HL-60 (cell line): ENCODE data around the gene MXD4.

Experiments
- CTCF ChIP-seq: IDR thresholded peaks from one replicate; pipeline ENCODE4 v1.5.1; 2011; ENCODE audit warnings: low read length, control low read depth, inconsistent platforms; ENCODE audit not compliant: insufficient read depth
- POLR2AphosphoS5 ChIP-seq: IDR thresholded peaks from 2 replicates; pipeline ENCODE4 v1.6.1; 2012; ENCODE audit warnings: low read depth

GRCh38 chr4:2273221-2273620 lies 11.3 kb upstream of the MXD4 start:
- TF ChIP-seq CTCF (no peak), POLR2AphosphoS5 (no peak)
